GM21737 (cell line): Measurements from ENCODE around the gene MYOC.
"Not testable (repeated sequence)": the region's sequence is repeated elsewhere in the genome, so short reads cannot be mapped to it uniquely, and the experiment has no call there.

Source experiments
- ATAC-seq: cut with Tn5 transposase; IDR thresholded peaks from one replicate; pipeline ENCODE4 v1.9.1; 2021; ENCODE audit warnings: mild to moderate bottlenecking, moderate library complexity; ENCODE audit not compliant: unreplicated experiment

MYOC gene

DNA sequence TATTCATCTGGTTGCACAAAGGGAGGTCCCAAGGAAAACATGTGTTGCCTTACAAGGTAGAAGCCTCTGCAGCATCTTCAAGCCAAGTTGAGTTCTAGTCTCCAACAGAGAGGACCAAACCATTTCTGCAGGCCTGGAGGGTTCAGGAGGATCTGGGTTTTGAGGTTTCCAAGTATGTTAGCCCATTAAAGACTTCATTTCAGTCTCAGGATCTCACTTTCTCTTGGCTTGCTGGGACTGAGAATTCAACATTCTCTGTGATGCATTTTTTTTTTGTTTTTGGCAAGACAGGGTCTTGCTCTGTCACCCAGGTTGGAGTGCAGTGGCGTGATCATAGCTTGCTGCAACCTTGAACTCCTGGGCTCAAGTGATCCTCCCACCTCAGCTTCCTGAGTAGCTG, 39.2 kb downstream of the MYOC start:
- ATAC-seq, result no peak

DNA sequence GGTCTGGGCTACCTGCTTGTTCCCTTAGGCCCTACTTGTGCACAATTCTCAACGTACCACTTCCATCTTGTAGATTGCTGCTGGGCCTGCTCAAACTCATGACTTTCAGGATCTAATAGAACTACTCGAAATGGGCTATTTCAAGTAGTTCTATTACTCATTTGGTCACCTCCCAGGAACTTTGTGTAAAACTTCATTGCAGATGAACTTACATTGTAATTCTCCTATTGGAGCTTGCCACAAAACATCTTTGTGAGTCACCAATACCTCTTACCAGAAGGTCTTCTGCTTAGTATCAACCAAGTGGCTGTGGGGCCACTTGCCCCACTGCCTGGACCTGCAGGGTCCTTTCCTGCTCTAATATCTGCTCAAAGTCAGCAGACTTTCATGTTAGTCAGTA, 41.2 kb downstream of the MYOC start:
- no peak for ATAC-seq

DNA sequence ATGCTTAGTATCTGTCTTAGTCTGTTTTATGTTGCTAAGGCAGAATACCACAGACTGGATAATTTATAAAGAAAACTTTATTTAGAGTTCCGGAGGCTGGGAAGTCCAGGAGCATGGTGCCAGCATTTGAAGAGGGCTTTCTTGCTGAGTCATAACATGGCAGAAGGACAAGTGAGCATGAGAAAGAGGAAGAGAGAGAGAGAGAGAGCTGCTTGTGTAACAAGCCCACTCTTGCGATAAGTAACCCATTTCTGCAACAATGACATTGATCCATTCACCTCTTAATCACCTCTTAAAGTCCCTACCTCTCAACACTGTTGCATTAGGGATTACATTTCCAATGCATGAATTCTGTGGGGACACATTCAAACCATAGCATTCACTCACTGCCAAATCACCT, 42.1 kb downstream of the MYOC start:
- no peak for ATAC-seq

DNA sequence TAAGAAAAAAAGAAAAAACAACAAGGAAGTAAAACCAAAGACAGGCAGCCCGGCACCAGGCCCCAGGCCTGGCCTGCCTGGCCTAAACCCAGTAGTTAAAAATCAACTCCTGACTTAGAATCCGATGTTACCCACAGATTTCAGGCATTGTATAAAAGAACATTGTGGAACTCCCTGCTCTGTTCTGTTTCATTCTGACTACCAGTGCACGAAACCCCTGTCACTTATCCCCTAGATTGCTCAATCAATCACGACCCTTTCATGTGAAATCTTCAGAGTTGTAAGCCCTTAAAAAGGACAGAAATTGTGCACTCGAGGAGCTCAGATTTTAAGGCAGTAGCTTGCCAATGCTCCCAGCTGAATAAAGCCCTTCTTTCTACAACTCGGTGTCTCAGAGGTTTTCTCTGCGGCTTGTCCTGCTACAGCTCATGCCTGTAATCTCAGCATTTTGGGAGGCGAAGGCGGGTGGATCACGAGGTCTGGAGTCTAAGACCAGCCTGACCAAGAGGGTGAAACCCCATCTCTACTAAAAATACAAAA, 46.0 kb downstream of the MYOC start:
- no peak for ATAC-seq

DNA sequence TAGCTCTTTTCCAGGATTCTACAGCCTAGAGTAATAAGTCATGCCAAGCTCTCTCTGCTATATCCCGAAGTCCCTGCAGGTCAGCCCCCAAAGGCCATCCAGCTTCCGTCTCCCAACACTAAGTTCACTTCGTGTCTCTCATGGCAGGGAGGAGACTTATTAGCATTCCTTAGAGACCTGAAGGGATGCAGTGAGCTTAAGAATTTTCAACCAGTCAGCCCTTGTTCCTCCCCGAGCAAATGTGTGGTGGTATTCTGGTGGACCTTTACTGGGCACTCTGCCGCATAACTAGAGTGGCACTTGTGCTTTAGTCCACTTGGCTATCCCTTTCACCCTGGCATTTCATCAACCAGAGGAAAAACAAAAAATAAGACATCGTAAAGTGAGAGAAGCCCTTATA, 49.4 kb downstream of the MYOC start:
- not testable (repeated sequence) for ATAC-seq

DNA sequence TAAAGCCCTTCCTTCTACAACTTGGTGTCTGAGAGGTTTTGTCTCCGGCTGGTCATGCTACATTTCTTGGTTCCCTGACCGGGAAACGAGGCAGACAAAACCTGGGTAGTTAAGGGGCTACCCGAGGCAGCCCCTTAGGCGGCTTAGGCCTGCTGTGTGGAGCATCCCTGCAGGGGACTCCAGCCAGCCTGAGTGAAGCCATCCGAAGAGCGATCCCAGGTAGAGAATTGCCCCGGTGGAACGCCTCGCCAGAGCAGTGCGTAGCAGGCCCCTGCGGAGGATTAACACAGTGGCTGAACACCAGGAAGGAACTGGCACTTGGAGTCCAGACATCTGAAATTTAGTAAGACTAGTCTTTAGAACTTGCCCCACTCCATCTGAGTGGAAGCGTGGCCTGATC, 51.6 kb downstream of the MYOC start:
- ATAC-seq, result no peak

DNA sequence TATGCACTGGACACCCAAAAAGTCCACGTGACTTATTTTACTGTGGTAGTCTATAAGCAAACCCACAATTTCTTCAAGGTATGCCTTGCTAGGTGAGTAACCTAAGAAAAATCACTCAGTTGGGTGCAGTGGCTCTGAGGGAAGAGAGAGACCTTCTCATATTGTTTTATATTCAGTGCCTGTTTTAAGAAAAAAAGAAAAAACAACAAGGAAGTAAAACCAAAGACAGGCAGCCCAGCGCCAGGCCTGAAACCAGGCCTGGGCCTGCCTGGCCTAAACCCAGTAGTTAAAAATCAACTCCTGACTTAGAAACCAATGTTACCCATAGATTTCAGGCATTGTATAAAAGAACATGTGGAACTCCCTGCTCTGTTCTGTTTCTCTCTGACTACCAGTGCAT, 52.2 kb downstream of the MYOC start:
- ATAC-seq, result not testable (repeated sequence)

DNA sequence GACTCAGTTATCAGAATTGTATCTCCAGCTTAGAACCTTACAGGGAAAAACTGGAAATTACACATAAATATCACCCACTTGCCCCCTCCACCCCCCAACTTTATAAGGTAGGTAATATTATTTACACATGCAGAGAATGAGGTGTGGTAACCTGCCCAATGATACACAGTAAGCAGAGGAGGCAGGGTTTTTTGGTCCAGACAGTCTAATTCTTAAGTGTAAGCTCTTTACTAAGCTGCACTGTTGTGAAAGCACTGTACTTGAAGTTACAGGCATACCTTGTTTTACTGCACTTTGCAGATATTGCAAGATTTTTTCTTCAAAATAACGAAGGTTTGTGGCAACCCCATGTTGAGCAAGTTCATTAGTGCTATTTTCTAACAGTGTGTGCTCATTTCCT, 55.3 kb downstream of the MYOC start:
- no peak for ATAC-seq

DNA sequence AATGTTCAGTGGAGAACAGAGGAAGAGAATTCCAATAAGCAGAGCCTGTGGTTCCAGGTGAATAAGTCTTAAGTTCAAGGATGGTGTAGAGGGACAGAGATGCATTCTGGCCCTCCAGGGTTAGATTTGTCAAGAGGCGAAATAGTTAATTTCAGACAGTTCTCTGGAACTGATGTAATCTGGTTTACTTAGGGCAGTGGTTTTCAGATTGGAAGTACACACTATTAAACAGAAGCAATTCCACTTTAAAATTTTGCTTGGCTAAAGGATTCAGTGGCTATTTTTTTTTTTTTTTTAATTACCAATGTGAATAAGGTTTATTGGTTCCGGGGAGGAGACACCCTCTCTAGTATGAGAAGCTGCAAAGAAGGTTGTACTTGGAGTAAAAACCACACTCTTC, 55.8 kb downstream of the MYOC start:
- ATAC-seq, result no peak

DNA sequence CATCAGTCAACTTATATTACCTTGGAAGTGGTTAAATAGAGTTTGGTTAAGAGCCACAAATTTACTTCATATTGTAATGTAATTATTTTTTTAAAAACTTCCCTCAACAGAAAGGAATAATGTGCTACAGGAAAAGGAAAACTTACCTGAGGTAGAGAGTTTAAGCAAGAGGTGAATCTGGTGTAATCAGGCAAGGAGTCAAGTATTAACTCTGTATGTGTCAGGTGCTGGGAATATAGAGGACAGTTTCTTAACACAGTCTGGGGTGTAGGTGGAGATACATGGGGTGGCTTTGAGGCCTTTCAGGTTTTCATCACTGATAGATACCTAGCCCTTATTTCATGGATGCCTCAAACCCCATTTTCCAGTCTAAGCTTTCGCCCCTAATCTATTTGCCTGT, 56.4 kb downstream of the MYOC start:
- ATAC-seq, result no peak

DNA sequence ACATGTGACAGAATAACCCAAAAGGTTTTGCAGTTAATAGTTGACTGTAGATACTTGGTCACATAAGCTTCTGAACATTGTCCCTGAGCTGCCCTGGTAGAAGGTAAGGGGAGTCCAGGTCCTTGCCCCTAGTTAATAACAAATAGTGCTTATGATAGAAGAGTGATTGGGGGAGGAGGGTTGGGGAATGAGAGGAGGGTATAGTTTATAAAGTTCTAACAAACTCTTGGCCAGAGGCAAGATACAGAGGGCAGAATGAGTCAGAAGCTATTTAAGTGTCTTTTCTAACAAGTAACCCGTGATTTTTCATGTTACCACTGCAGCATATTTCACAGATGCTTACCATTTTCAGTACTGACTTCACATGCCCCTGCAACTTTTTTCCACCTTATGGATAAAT, 57.2 kb downstream of the MYOC start:
- ATAC-seq, result no peak

DNA sequence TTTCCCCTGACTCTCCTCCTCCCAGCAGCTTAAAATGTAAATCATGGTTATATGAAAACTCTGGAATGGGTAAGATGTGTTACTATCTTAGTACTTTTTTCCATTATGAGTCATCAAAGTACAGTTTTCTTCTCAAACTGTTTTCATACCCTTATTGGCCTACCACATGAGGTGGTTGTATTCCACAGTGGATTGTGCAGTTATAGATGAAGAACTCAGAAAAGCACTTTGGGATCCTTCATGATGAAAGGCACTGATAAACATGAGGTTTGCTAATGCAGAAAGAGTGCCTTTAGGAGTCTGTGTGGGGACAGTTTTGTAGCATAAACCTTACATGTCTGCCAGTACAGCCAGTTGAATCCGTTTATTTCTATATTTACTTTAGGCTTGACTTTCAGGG, 62.5 kb downstream of the MYOC start:
- no peak for ATAC-seq

DNA sequence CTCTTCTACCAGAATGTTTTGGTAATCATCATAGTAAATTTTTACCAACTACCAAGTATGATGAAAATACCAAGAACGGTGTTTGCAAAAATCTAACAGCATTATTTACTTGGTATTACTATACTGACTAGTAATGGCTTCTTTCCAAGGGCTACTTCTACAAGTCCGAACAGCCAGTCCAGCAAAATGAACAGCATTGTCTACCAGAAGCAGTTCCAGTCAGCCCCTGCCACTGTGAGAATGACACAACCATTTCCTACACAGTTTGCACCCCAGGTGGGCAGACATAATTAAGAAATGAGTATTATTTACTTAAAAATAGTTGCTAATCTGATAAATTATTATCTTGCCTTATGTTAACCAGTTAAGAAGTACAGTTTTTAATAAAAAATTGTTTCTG, 64.3 kb downstream of the MYOC start:
- ATAC-seq, result no peak

DNA sequence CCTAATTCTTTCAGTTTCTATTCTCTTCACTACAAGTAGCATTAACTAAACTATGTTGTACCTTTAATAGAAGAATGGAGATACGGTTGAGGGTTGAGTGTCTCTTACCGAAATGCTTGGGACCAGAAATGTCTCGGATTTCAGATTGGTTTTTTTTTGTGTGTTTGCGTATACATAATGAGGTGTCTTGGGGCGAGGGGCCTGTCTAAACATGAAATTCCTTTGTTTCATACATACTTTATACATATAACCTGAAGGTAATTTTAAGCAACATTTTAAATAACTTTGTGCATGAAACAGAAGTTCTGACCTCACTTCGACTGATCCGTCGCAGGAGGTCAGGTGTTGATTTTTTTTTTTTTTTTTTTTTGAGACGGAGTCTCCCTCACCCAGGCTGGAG, 66.8 kb downstream of the MYOC start:
- no peak for ATAC-seq
